OCI-LY1 (cell line): Measurements from ENCODE around the gene FBXO45.

Source experiments
- EZH2 ChIP-seq: fragments of 200-600 bp; sonication (generic), shearing (Covaris generic); IDR thresholded peaks from 2 replicates; pipeline ENCODE4 v1.8.0; 2017; ENCODE audit warnings: borderline replicate concordance, mixed run types, mild to moderate bottlenecking, antibody characterized with exemption, low read length, moderate library complexity, mixed read lengths
- TF ChIP-seq, protein P1 (sequence below): fragments of 200-600 bp; sonication (generic), shearing (Covaris generic); IDR thresholded peaks from 2 replicates; pipeline ENCODE4 v1.5.1; 2017; ENCODE audit warnings: mild to moderate bottlenecking, antibody characterized with exemption, low read length, moderate library complexity, mixed read lengths

DNA sequence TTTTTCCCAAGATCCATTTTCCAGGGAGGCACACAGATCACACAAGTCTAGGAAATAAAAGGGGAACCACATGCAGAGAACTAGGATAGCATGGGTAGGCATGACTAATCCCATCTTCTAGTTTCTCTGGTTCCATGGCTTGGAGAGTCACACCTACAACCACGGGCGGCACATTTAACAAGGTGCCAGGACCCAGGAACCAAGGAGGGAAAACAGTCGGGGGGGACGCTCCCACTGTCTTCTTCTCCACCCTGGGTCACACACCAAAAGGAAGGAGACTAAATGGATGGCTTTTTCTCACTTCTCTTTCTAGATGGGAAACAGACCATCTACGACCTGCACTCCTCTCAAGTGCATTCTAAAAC, 48.8 kb upstream of the FBXO45 start:
- TF ChIP-seq, protein P1, sequence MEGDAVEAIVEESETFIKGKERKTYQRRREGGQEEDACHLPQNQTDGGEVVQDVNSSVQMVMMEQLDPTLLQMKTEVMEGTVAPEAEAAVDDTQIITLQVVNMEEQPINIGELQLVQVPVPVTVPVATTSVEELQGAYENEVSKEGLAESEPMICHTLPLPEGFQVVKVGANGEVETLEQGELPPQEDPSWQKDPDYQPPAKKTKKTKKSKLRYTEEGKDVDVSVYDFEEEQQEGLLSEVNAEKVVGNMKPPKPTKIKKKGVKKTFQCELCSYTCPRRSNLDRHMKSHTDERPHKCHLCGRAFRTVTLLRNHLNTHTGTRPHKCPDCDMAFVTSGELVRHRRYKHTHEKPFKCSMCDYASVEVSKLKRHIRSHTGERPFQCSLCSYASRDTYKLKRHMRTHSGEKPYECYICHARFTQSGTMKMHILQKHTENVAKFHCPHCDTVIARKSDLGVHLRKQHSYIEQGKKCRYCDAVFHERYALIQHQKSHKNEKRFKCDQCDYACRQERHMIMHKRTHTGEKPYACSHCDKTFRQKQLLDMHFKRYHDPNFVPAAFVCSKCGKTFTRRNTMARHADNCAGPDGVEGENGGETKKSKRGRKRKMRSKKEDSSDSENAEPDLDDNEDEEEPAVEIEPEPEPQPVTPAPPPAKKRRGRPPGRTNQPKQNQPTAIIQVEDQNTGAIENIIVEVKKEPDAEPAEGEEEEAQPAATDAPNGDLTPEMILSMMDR = no peak
- no peak for TF ChIP-seq EZH2
